Tibial nerve (tissue), 4 donors: ENCODE data around the gene LMNTD1.

Experiments
- EP300 ChIP-seq, 2 donors: sonication (generic); formaldehyde crosslinking; IDR thresholded peaks; one replicate each; pipeline ENCODE4 v1.6.1; 2017; ENCODE audit warnings: antibody characterized with exemption in 2 of 2, mild to moderate bottlenecking in 1 of 2
- POLR2A ChIP-seq, 2 donors: fragments of 450-650 bp; IDR thresholded peaks; one replicate each; pipeline ENCODE4 v1.6.1; 2017; ENCODE audit warnings: antibody characterized with exemption in 2 of 2, mild to moderate bottlenecking in 2 of 2, moderate library complexity in 2 of 2
- TF ChIP-seq, protein P1 (sequence below), 5 experiments: fragments of 200-600 bp in 3 of 5; fragments of 450-650 bp in 2 of 5; sonication (generic) in 3 of 5; IDR thresholded peaks; one replicate each; pipeline ENCODE4 v1.5.1; 2016 to 2019; ENCODE audit warnings: antibody characterized with exemption in 5 of 5, mild to moderate bottlenecking in 3 of 5, moderate library complexity in 2 of 5

- TF ChIP-seq POLR2A (IDR thresholded peaks at IDR 0.05) (no peak), EP300 (IDR thresholded peaks at IDR 0.05) (no peak)
- TF ChIP-seq, protein P1, sequence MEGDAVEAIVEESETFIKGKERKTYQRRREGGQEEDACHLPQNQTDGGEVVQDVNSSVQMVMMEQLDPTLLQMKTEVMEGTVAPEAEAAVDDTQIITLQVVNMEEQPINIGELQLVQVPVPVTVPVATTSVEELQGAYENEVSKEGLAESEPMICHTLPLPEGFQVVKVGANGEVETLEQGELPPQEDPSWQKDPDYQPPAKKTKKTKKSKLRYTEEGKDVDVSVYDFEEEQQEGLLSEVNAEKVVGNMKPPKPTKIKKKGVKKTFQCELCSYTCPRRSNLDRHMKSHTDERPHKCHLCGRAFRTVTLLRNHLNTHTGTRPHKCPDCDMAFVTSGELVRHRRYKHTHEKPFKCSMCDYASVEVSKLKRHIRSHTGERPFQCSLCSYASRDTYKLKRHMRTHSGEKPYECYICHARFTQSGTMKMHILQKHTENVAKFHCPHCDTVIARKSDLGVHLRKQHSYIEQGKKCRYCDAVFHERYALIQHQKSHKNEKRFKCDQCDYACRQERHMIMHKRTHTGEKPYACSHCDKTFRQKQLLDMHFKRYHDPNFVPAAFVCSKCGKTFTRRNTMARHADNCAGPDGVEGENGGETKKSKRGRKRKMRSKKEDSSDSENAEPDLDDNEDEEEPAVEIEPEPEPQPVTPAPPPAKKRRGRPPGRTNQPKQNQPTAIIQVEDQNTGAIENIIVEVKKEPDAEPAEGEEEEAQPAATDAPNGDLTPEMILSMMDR (IDR thresholded peaks at IDR 0.05), result no peak
Observed at GRCh38 chr12:25495331-25496097, 57.6 kb downstream of the LMNTD1 start.
